HEK293 (cell line): ENCODE results near the gene HYOU1.

Experiments used
- CTCF ChIA-PET: fragments of 350-600 bp; formaldehyde crosslinking; extraction: SDS; loops from one replicate; lab custom pipeline; 2021; ENCODE audit warnings: antibody characterized with exemption; lab: Yijun Ruan, JAX
- POLR2A ChIA-PET: fragments of 300-600 bp; formaldehyde crosslinking; extraction: SDS; loops from one replicate; lab custom pipeline; 2020; ENCODE audit warnings: antibody characterized with exemption, inconsistent platforms; lab: Yijun Ruan, JAX
- H3K27ac ChIP-seq: fragments of 200-500 bp; sonication (Bioruptor generic); 2 replicates; pipeline ENCODE4 v1.5.1; 2014; ENCODE audit warnings: low read depth, low read length, control low read depth, inconsistent platforms; ENCODE audit errors: extremely low read depth
- H3K36me3 ChIP-seq, 2 experiments: fragments of 200-500 bp in 1 of 2; sonication (Bioruptor generic) in 1 of 2; 1 replicate in 1 of 2; 2 replicates in 1 of 2; pipeline ENCODE4 v1.5.1; 2014 to 2017; ENCODE audit warnings: inconsistent platforms in 2 of 2, low read length in 2 of 2; ENCODE audit not compliant: control insufficient read depth in 2 of 2, insufficient read depth in 1 of 2
- H3K4me1 ChIP-seq: fragments of 200-500 bp; sonication (Bioruptor generic); 2 replicates; pipeline ENCODE4 v1.5.1; 2014; ENCODE audit warnings: mild to moderate bottlenecking, low read length, inconsistent platforms; ENCODE audit not compliant: control insufficient read depth, insufficient read depth
- H3K4me3 ChIP-seq: 2 replicates; pipeline ENCODE4 v1.5.1; 2011; ENCODE audit warnings: low read depth, mild to moderate bottlenecking, control low read depth, low read length, moderate library complexity
- H3K9me3 ChIP-seq: fragments of 200-500 bp; sonication (Bioruptor generic); 2 replicates; pipeline ENCODE4 v1.5.1; 2014; ENCODE audit warnings: low read depth, low read length, inconsistent platforms; ENCODE audit not compliant: control insufficient read depth, insufficient read depth
- GFI1B ChIP-seq: fragments of 450-650 bp; formaldehyde crosslinking; IDR thresholded peaks from 2 replicates; pipeline ENCODE4 v1.5.1; 2016; ENCODE audit warnings: missing biosample characterization, missing genetic modification characterization
- HIC1 ChIP-seq: fragments of 450-650 bp; formaldehyde crosslinking; IDR thresholded peaks from 2 replicates; pipeline ENCODE4 v1.5.1; 2016; ENCODE audit warnings: missing biosample characterization, missing genetic modification characterization
- KLF1 ChIP-seq: fragments of 450-650 bp; formaldehyde crosslinking; IDR thresholded peaks from 2 replicates; pipeline ENCODE4 v1.5.1; 2016; ENCODE audit warnings: missing biosample characterization, missing genetic modification characterization
- MZF1 ChIP-seq: fragments of 450-650 bp; formaldehyde crosslinking; IDR thresholded peaks from 2 replicates; pipeline ENCODE4 v1.5.1; 2017; ENCODE audit warnings: missing biosample characterization, missing genetic modification characterization, borderline replicate concordance
- PRDM4 ChIP-seq: fragments of 450-650 bp; formaldehyde crosslinking; IDR thresholded peaks from 2 replicates; pipeline ENCODE4 v1.5.1; 2017; ENCODE audit warnings: missing biosample characterization, missing genetic modification characterization
- PRDM6 ChIP-seq: fragments of 450-650 bp; formaldehyde crosslinking; IDR thresholded peaks from 2 replicates; pipeline ENCODE4 v1.5.1; 2017; ENCODE audit warnings: missing biosample characterization, missing genetic modification characterization
- YY1 ChIP-seq: fragments of 450-650 bp; formaldehyde crosslinking; IDR thresholded peaks from 2 replicates; pipeline ENCODE4 v1.5.1; 2018; ENCODE audit warnings: missing biosample characterization, missing genetic modification characterization
- ZNF10 ChIP-seq: fragments of 450-650 bp; formaldehyde crosslinking; IDR thresholded peaks from 2 replicates; pipeline ENCODE4 v1.5.1; 2017; ENCODE audit warnings: missing biosample characterization, missing genetic modification characterization
- ZNF140 ChIP-seq: fragments of 450-650 bp; formaldehyde crosslinking; IDR thresholded peaks from 2 replicates; pipeline ENCODE4 v1.5.1; 2016; ENCODE audit warnings: missing biosample characterization, missing genetic modification characterization
- ZNF148 ChIP-seq: fragments of 450-650 bp; formaldehyde crosslinking; IDR thresholded peaks from 2 replicates; pipeline ENCODE4 v1.5.0; 2017; ENCODE audit warnings: missing biosample characterization, missing genetic modification characterization, borderline replicate concordance
- ZNF155 ChIP-seq: fragments of 450-650 bp; formaldehyde crosslinking; IDR thresholded peaks from 2 replicates; pipeline ENCODE4 v1.5.1; 2016; ENCODE audit warnings: missing biosample characterization, missing genetic modification characterization
- ZNF248 ChIP-seq: fragments of 450-650 bp; formaldehyde crosslinking; IDR thresholded peaks from 2 replicates; pipeline ENCODE4 v1.5.1; 2017; ENCODE audit warnings: missing biosample characterization, missing genetic modification characterization
- ZNF362 ChIP-seq: fragments of 450-650 bp; formaldehyde crosslinking; IDR thresholded peaks from 2 replicates; pipeline ENCODE4 v1.5.1; 2016; ENCODE audit warnings: missing biosample characterization, missing genetic modification characterization
- ZNF366 ChIP-seq: fragments of 450-650 bp; formaldehyde crosslinking; conservative IDR thresholded peaks from 2 replicates; pipeline ENCODE4 v1.5.1; 2016; ENCODE audit warnings: missing biosample characterization, missing genetic modification characterization
- ZNF48 ChIP-seq: fragments of 450-650 bp; formaldehyde crosslinking; IDR thresholded peaks from 2 replicates; pipeline ENCODE4 v1.5.1; 2016; ENCODE audit warnings: missing biosample characterization, missing genetic modification characterization
- ZNF549 ChIP-seq: fragments of 450-650 bp; IDR thresholded peaks from 2 replicates; pipeline ENCODE4 v1.5.1; 2018; ENCODE audit warnings: missing biosample characterization, missing genetic modification characterization, mild to moderate bottlenecking, inconsistent platforms, moderate library complexity
- ZNF707 ChIP-seq: fragments of 450-650 bp; formaldehyde crosslinking; IDR thresholded peaks from 2 replicates; pipeline ENCODE4 v1.5.1; 2016; ENCODE audit warnings: missing biosample characterization, missing genetic modification characterization
- ZNF747 ChIP-seq: fragments of 450-650 bp; formaldehyde crosslinking; IDR thresholded peaks from 2 replicates; pipeline ENCODE4 v1.5.1; 2016; ENCODE audit warnings: missing biosample characterization, missing genetic modification characterization
- ZSCAN16 ChIP-seq: fragments of 450-650 bp; formaldehyde crosslinking; IDR thresholded peaks from 2 replicates; pipeline ENCODE4 v1.5.1; 2016; ENCODE audit warnings: missing biosample characterization, missing genetic modification characterization

Gene HYOU1

GRCh38 chr11:119087747-119088241, 30.8 kb upstream of the HYOU1 start:
- POLR2A ChIA-PET: interaction anchor here (0.6 to 1.7 kb wide), 4 partner anchors 19 to 92 kb away, joined by 3 to 6 read pairs (median 4); partner anchors contain the start of genes C2CD2L and VPS11
- TF ChIP-seq KLF1 (tag by site-specific recombination) (peak; percentile 36; the same call in 1 of the 2 replicates), ZNF707 (no peak)
- TF ChIP-seq, all 188 proteins: peak for 1
- H3K27ac ChIP-seq: no peak overlapping the region
- H3K36me3 ChIP-seq: peaks cover 0 to 43% of the 10 kb centered on the region in 2 experiments; a peak in 1 of 3 replicates
- CTCF ChIA-PET: no interaction called here
- 0 out of 2 replicates have a peak, but pooled peaks cover 3% of the 10 kb centered on the region for H3K4me1 ChIP-seq
- H3K4me3 ChIP-seq: no peak overlapping the region
- H3K9me3 ChIP-seq: no peaks in the 10 kb centered on the region

- Histone ChIP-seq H3K9me3 (no peaks in the 10 kb centered on the region), H3K4me1 (0 out of 2 replicates have a peak, but pooled peaks cover 3% of the 10 kb centered on the region), H3K36me3 (peaks cover 0 to 43% of the 10 kb centered on the region in 2 experiments; a peak in 1 of 3 replicates), H3K4me3 (no peak overlapping the region), H3K27ac (no peak overlapping the region)
- no peak for TF ChIP-seq ZNF549
- no peak for TF ChIP-seq GFI1B (tag by site-specific recombination)
- TF ChIP-seq ZNF362: no peak
- no peak for TF ChIP-seq PRDM4 (tag by site-specific recombination)
- TF ChIP-seq YY1 (tag by site-specific recombination): no peak
- no peak for TF ChIP-seq ZSCAN16 (tag by site-specific recombination)
- no peak for TF ChIP-seq ZNF10
- no peak for TF ChIP-seq PRDM6
- TF ChIP-seq ZNF248 (tag by site-specific recombination): no peak
- no peak for TF ChIP-seq HIC1 (tag by site-specific recombination)
- TF ChIP-seq ZNF366 (tag by site-specific recombination): no peak
- TF ChIP-seq ZNF48: no peak
- no peak for TF ChIP-seq ZNF140 (tag by site-specific recombination)
- no peak for TF ChIP-seq ZNF148 (tag by site-specific recombination)
- no peak for TF ChIP-seq ZNF155 (tag by site-specific recombination)
- no peak for TF ChIP-seq MZF1 (tag by site-specific recombination)
- TF ChIP-seq ZNF747 (tag by site-specific recombination): no peak
- ChIA-PET CTCF (interaction anchor here (0.6 to 0.7 kb wide), 3 partner anchors 27 to 300 kb away, joined by 3 to 5 read pairs (median 5); no protein-coding TSS in a partner anchor), POLR2A (interaction anchor here (0.6 to 3.6 kb wide), 5 partner anchors 8 to 345 kb away, joined by 3 to 65 read pairs (median 6); partner anchors contain the start of genes C2CD2L and VPS11)
These were observed 30.1 kb upstream of the HYOU1 start for GRCh38 chr11:119087123-119087522.
